CD4-positive, alpha-beta memory T cell (primary cell): Measurements from ENCODE around the gene HIRIP3. TPM values are rescaled to one million over a fixed set of nuclear protein-coding genes. Genes with fewer than 3 reads are reported as not detected.

ENCODE experiments used
- CTCF ChIA-PET: fragments of 350-600 bp; sonication (Branson Sonifier 250); formaldehyde crosslinking; loops from one replicate; lab custom pipeline; 2021; ENCODE audit warnings: inconsistent platforms; ENCODE audit not compliant: partially characterized antibody; lab: Charles Lee
- POLR2A ChIA-PET: fragments of 350-600 bp; sonication (Branson Sonifier 250); formaldehyde crosslinking; loops from one replicate; lab custom pipeline; 2021; ENCODE audit not compliant: partially characterized antibody; lab: Charles Lee
- DNase-seq, 5 donors: peaks; one replicate each; pipeline versions ENCODE4 v3.0.0 to v3.0.0-alpha.2; 2020 to 2022; ENCODE audit warnings: mixed read lengths in 1 of 5
- H3K27ac ChIP-seq: one replicate; pipeline ENCODE4 v1.7.0; 2013; ENCODE audit warnings: low read depth, low read length
- H3K27me3 ChIP-seq: 2 replicates; pipeline ENCODE4 v1.7.0; 2013; ENCODE audit warnings: mild to moderate bottlenecking, low read length, moderate library complexity; ENCODE audit not compliant: insufficient read depth
- H3K36me3 ChIP-seq: 2 replicates; pipeline ENCODE4 v1.7.0; 2013; ENCODE audit warnings: mild to moderate bottlenecking, low read length, moderate library complexity; ENCODE audit not compliant: insufficient read depth
- H3K4me1 ChIP-seq: 2 replicates; pipeline ENCODE4 v1.7.0; 2013; ENCODE audit warnings: mild to moderate bottlenecking, low read length, moderate library complexity; ENCODE audit not compliant: insufficient read depth
- H3K4me3 ChIP-seq, 2 donors: one replicate each; pipeline ENCODE4 v1.7.0; 2013; ENCODE audit warnings: low read length in 2 of 2, mild to moderate bottlenecking in 1 of 2
- H3K9me3 ChIP-seq, 2 donors: one replicate each; pipeline ENCODE4 v1.7.0; 2013; ENCODE audit warnings: low read length in 2 of 2, control low read depth in 1 of 2; ENCODE audit not compliant: control insufficient read depth in 1 of 2
- H3K27ac Mint-ChIP-seq, 7 donors: one replicate each; pipeline ENCODE4 v1.8.0; 2020 to 2021; ENCODE audit warnings: mixed read lengths in 7 of 7, mild to moderate bottlenecking in 6 of 7, inconsistent platforms in 3 of 7, moderate library complexity in 3 of 7
- H3K27me3 Mint-ChIP-seq, 2 donors: one replicate each; pipeline ENCODE4 v1.8.0; 2020 to 2021; ENCODE audit warnings: mixed read lengths in 2 of 2
- H3K36me3 Mint-ChIP-seq, 2 donors: one replicate each; pipeline ENCODE4 v1.8.0; 2020 to 2021; ENCODE audit warnings: mixed read lengths in 2 of 2, inconsistent platforms in 1 of 2, mild to moderate bottlenecking in 1 of 2
- H3K4me1 Mint-ChIP-seq, 4 donors: one replicate each; pipeline ENCODE4 v1.8.0; 2020 to 2021; ENCODE audit warnings: mixed read lengths in 4 of 4, mild to moderate bottlenecking in 1 of 4
- H3K4me3 Mint-ChIP-seq, 8 donors: one replicate each; pipeline ENCODE4 v1.8.0; 2020 to 2021; ENCODE audit warnings: mixed read lengths in 8 of 8, mild to moderate bottlenecking in 7 of 8, moderate library complexity in 6 of 8, inconsistent platforms in 3 of 8
- H3K9me3 Mint-ChIP-seq, 8 donors: one replicate each; pipeline ENCODE4 v1.8.0; 2020 to 2021; ENCODE audit warnings: mixed read lengths in 8 of 8, mild to moderate bottlenecking in 5 of 8, inconsistent platforms in 3 of 8, moderate library complexity in 1 of 8
- intact Hi-C: fragments of 100-400 bp; cut with micrococcal nuclease; formaldehyde crosslinking; loops from one replicate; pipeline ENCODE4 v1.15.1; 2023
- polyA plus RNA-seq, 2 donors: library from polyadenylated mRNA; unstranded; fragments of 300-500 nt; fragmentation: Illumina TruSeq; gene quantifications; one replicate each; pipeline ENCODE4 v1.2.3, GENCODE V29; 2021
- total RNA-seq, 2 experiments: library from RNA; stranded (reverse); gene quantifications; one replicate each; pipeline ENCODE4 v1.2.3, GENCODE V29; 2021

HIRIP3 gene
- total and polyA plus RNA-seq, 4 experiments from 2014 or later, result 19.2 to 26.0 (median 20.5) TPM

- Histone ChIP-seq H3K27ac (peak overlapping the region; percentile 86), H3K4me1 (peaks cover 36% of the 10 kb centered on the region), H3K36me3 (peaks cover 39% of the 10 kb centered on the region), H3K9me3 (no peaks in the 10 kb centered on the region), H3K27me3 (no peaks in the 10 kb centered on the region), H3K4me3 (peak overlapping the region in 1 of 2 donors; percentile 87)
- POLR2A ChIA-PET, result interaction anchor here (0.9 to 6.0 kb wide), 7 partner anchors 12 to 275 kb away, joined by 3 to 113 read pairs (median 14); partner anchors contain the start of genes ASPHD1, HIRIP3, INO80E and KCTD13
- no peaks in the 10 kb centered on the region for H3K9me3 Mint-ChIP-seq
- peak overlapping the region; percentile 77 to 96 (median 94) for H3K27ac Mint-ChIP-seq
- intact Hi-C loops, result no loop called here
- peak overlapping the region; percentile 22 to 94 (median 86) for H3K4me3 Mint-ChIP-seq
- H3K4me1 Mint-ChIP-seq, result peaks cover 20 to 49% (median 34%) of the 10 kb centered on the region in 4 donors
- no peak for DNase-seq
- CTCF ChIA-PET, result interaction anchor here (1.1 to 1.6 kb wide), 4 partner anchors 13 to 127 kb away, joined by 3 read pairs; no protein-coding TSS in a partner anchor
- no peaks in the 10 kb centered on the region for H3K27me3 Mint-ChIP-seq
- H3K36me3 Mint-ChIP-seq, result peaks cover 17 to 44% of the 10 kb centered on the region in 2 donors
These were observed 19.5 kb downstream of the HIRIP3 start for GRCh38 chr16:29975811-29976511.

- Mint-ChIP-seq H3K9me3 (no peaks in the 10 kb centered on the region), H3K27ac (peak overlapping the region; percentile 77 to 96 (median 94)), H3K4me3 (peak overlapping the region; percentile 82 to 97 (median 93)), H3K4me1 (peaks cover 20 to 49% (median 34%) of the 10 kb centered on the region in 4 donors), H3K27me3 (no peaks in the 10 kb centered on the region), H3K36me3 (peaks cover 12 to 38% of the 10 kb centered on the region in 2 donors)
- H3K4me1 ChIP-seq, result peaks cover 36% of the 10 kb centered on the region
- H3K36me3 ChIP-seq, result peaks cover 31% of the 10 kb centered on the region
- peak overlapping the region; percentile 18 to 87 for H3K4me3 ChIP-seq
- ChIA-PET POLR2A (interaction anchor here (0.9 to 6.0 kb wide), 8 partner anchors 12 to 274 kb away, joined by 3 to 113 read pairs (median 9); partner anchors contain the start of genes ASPHD1, HIRIP3, INO80E and KCTD13), CTCF (interaction anchor here (0.9 to 3.8 kb wide), 7 partner anchors 13 to 111 kb away, joined by 3 to 29 read pairs (median 3); partner anchors contain the start of genes CDIPT, HIRIP3 and TMEM219)
- no peaks in the 10 kb centered on the region for H3K9me3 ChIP-seq
- no peak for DNase-seq
- no peaks in the 10 kb centered on the region for H3K27me3 ChIP-seq
- H3K27ac ChIP-seq, result peak overlapping the region; percentile 86
- intact Hi-C loops, result no loop called here
These were observed 20.3 kb downstream of the HIRIP3 start for GRCh38 chr16:29975134-29975538.

GRCh38 chr16:29974291-29975133 is 20.9 kb downstream of the HIRIP3 start:
- intact Hi-C loops, result no loop called here
- H3K27ac ChIP-seq, result peak overlapping the region; percentile 86
- no peaks in the 10 kb centered on the region for H3K27me3 ChIP-seq
- H3K4me1 ChIP-seq, result peaks cover 36% of the 10 kb centered on the region
- peak overlapping the region; percentile 82 to 97 (median 93) for H3K4me3 Mint-ChIP-seq
- H3K36me3 Mint-ChIP-seq, result peaks cover 10 to 34% of the 10 kb centered on the region in 2 donors
- no peaks in the 10 kb centered on the region for H3K9me3 ChIP-seq
- CTCF ChIA-PET, result interaction anchor here (0.9 to 3.8 kb wide), 6 partner anchors 13 to 121 kb away, joined by 3 to 29 read pairs (median 4); partner anchors contain the start of genes CDIPT, HIRIP3 and TMEM219
- H3K36me3 ChIP-seq, result peaks cover 25% of the 10 kb centered on the region
- no peaks in the 10 kb centered on the region for H3K9me3 Mint-ChIP-seq
- DNase-seq, result peak in 4 of 5 donors; percentile 12 to 56 (median 16)
- no peaks in the 10 kb centered on the region for H3K27me3 Mint-ChIP-seq
- H3K4me3 ChIP-seq, result peak overlapping the region; percentile 74 to 87
- POLR2A ChIA-PET, result interaction anchor here (0.6 to 6.0 kb wide), 12 partner anchors 13 to 273 kb away, joined by 3 to 113 read pairs (median 7); partner anchors contain the start of genes ALDOA, ASPHD1, C16orf54 and HIRIP3
- H3K4me1 Mint-ChIP-seq, result peaks cover 20 to 49% (median 34%) of the 10 kb centered on the region in 4 donors
- peak overlapping the region; percentile 77 to 97 (median 96) for H3K27ac Mint-ChIP-seq

DNA sequence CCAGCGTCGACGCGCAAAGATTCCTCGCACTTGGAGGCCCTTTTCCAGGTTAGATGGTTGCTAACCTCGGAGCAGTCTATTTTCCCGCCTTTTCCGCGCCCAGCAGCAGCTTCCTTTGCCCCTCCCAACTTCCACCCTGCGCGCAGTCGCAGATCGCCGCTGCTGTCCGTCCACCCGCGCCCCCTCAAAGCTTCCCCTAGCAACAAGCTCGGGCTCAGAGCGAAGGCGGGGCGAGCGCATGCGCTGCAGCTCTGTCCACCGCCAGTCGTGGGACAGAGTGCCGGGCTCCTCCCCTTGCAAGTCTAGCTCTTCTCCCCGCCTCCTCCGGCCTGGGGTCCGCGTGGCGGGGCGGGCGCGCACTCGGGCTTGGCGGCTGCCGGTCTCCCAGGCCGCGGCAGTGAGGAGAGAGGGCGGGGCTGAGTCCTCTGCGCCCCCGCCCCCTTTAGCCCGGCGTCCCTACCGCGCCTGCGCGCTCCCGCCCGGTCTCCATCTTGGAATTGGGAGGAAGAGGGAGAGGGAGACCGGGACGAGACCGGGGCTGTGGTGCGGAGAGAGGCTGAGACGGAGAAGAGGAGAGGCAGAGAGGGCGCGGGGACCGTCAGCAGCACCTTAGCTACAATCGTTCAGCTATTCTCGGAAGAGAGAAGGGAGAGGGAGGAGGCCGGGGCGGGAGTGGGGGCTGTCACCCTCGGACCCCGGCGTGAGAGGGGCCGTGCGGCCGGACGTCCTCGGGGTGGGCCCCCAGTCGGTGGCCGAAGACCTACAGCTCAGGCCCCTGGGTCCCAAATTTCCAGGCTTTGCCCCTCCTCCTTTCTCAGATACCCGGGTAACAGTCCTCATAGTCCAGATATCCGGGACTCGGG is 21.8 kb downstream of the HIRIP3 start, which contains the start of gene TAOK2:
TAOK2 (plus strand) TSS at position 485 of the 863 bp plus-strand sequence. CDS start 3,905 bp downstream, outside the sequence.
- no peaks in the 10 kb centered on the region for H3K27me3 ChIP-seq
- H3K36me3 ChIP-seq, result peaks cover 20% of the 10 kb centered on the region
- H3K4me3 ChIP-seq, result peak within 1 kb of the TSS; percentile 74 to 87
- peak; percentile 92 to 94 (median 92) for DNase-seq
- intact Hi-C loops, result loop anchor here (1.0 to 2.0 kb wide), 4 partner anchors 11 to 110 kb away; partner anchors contain the start of genes CDIPT, INO80E, KCTD13 and TMEM219
- peaks cover 9 to 29% of the 10 kb centered on the region in 2 donors for H3K36me3 Mint-ChIP-seq
- peak within 1 kb of the TSS; percentile 82 to 97 (median 93) for H3K4me3 Mint-ChIP-seq
- H3K27me3 Mint-ChIP-seq, result no peaks in the 10 kb centered on the region
- H3K27ac Mint-ChIP-seq, result peak within 1 kb of the TSS; percentile 77 to 97 (median 96)
- H3K27ac ChIP-seq, result peak within 1 kb of the TSS; percentile 86
- no peaks in the 10 kb centered on the region for H3K9me3 Mint-ChIP-seq
- CTCF ChIA-PET, result interaction anchor here (0.7 to 3.8 kb wide), 12 partner anchors 8 to 273 kb away, joined by 3 to 29 read pairs (median 3); partner anchors contain the start of genes KCTD13 and TMEM219
- H3K4me1 ChIP-seq, result peaks cover 36% of the 10 kb centered on the region
- POLR2A ChIA-PET, result interaction anchor here (0.7 to 6.0 kb wide), 17 partner anchors 12 to 360 kb away, joined by 3 to 113 read pairs (median 5); partner anchors contain the start of genes ALDOA, C16orf54, CDIPT and HIRIP3
- H3K4me1 Mint-ChIP-seq, result peaks cover 20 to 49% (median 34%) of the 10 kb centered on the region in 4 donors
- H3K9me3 ChIP-seq, result no peaks in the 10 kb centered on the region

GRCh38 chr16:29972992-29973383 is 22.4 kb downstream of the HIRIP3 start:
- peak overlapping the region; percentile 86 for H3K27ac ChIP-seq
- Mint-ChIP-seq H3K4me1 (peaks cover 20 to 49% (median 34%) of the 10 kb centered on the region in 4 donors), H3K27me3 (no peaks in the 10 kb centered on the region), H3K36me3 (peaks cover 14 to 29% of the 10 kb centered on the region in 2 donors), H3K27ac (peak overlapping the region; percentile 77 to 97 (median 95)), H3K9me3 (no peaks in the 10 kb centered on the region), H3K4me3 (peak overlapping the region; percentile 82 to 97 (median 93))
- no peak for DNase-seq
- peaks cover 20% of the 10 kb centered on the region for H3K36me3 ChIP-seq
- H3K4me3 ChIP-seq, result peak overlapping the region in 1 of 2 donors; percentile 87
- ChIA-PET CTCF (interaction anchor here (0.7 to 3.8 kb wide), 10 partner anchors 9 to 272 kb away, joined by 3 to 29 read pairs (median 3); partner anchors contain the start of genes KCTD13 and TMEM219), POLR2A (interaction anchor here (0.7 to 6.0 kb wide), 18 partner anchors 12 to 359 kb away, joined by 3 to 113 read pairs (median 5); partner anchors contain the start of genes ALDOA, C16orf54, CDIPT and CORO1A)
- no peaks in the 10 kb centered on the region for H3K27me3 ChIP-seq
- no peaks in the 10 kb centered on the region for H3K9me3 ChIP-seq
- intact Hi-C loops, result loop anchor here (1.0 to 2.0 kb wide), 4 partner anchors 11 to 110 kb away; partner anchors contain the start of genes CDIPT, INO80E, KCTD13 and TMEM219
- peaks cover 36% of the 10 kb centered on the region for H3K4me1 ChIP-seq
